NCI-H2107 (cell line): ENCODE results near the gene PRKG1.

Experiments
- DNase-seq: peaks from one replicate; lab custom pipeline; 2025; lab: John Stamatoyannopoulos, UW

The PRKG1 gene

GRCh38 chr10:51074238-51075028, at the start of gene PRKG1:
Gene PRKG1, plus strand, starts transcription at chr10:51074487.
- DNase-seq, result no peak

- DNase-seq, result no peak
These were observed 45.9 kb upstream of the PRKG1 start for GRCh38 chr10:51028420-51028819.

- no peak for DNase-seq
These were observed 45.1 kb upstream of the PRKG1 start for GRCh38 chr10:51029172-51029641.

GRCh38 chr10:51030480-51030879, 43.8 kb upstream of the PRKG1 start:
- no peak for DNase-seq

- no peak for DNase-seq
These were observed 42.3 kb upstream of the PRKG1 start for GRCh38 chr10:51031950-51032349.

GRCh38 chr10:51034769-51035168, 39.5 kb upstream of the PRKG1 start:
- no peak for DNase-seq

GRCh38 chr10:51035344-51035743, 38.9 kb upstream of the PRKG1 start:
- no peak for DNase-seq

GRCh38 chr10:51045871-51046270, 28.4 kb upstream of the PRKG1 start:
- no peak for DNase-seq

- no peak for DNase-seq
These were observed 27.6 kb upstream of the PRKG1 start for GRCh38 chr10:51046654-51047053.

GRCh38 chr10:51047857-51048256, 26.4 kb upstream of the PRKG1 start:
- no peak for DNase-seq

- no peak for DNase-seq
These were observed 25.5 kb upstream of the PRKG1 start for GRCh38 chr10:51048792-51049191.

GRCh38 chr10:51052163-51052562, 22.1 kb upstream of the PRKG1 start:
- no peak for DNase-seq

GRCh38 chr10:51057925-51058324, 16.4 kb upstream of the PRKG1 start:
- no peak for DNase-seq

GRCh38 chr10:51063166-51063565, 11.1 kb upstream of the PRKG1 start:
- DNase-seq, result no peak

- DNase-seq, result no peak
These were observed 10.4 kb upstream of the PRKG1 start for GRCh38 chr10:51063659-51064535.

- DNase-seq, result no peak
These were observed 8.1 kb upstream of the PRKG1 start for GRCh38 chr10:51066231-51066630.

- DNase-seq, result no peak
These were observed 2.1 kb upstream of the PRKG1 start for GRCh38 chr10:51072210-51072609.

GRCh38 chr10:51072921-51073434, 1.3 kb upstream of the PRKG1 start:
- DNase-seq, result no peak

GRCh38 chr10:51073453-51074237, 642 bp upstream of the PRKG1 start:
- no peak for DNase-seq

GRCh38 chr10:51075043-51075872, 971 bp downstream of the PRKG1 start:
- no peak for DNase-seq

- DNase-seq, result no peak
These were observed 1.6 kb downstream of the PRKG1 start for GRCh38 chr10:51075873-51076229.
